GM19372 (cell line): Measurements from ENCODE around the gene FAM187B.
"Not testable (repeated sequence)": the region's sequence is repeated elsewhere in the genome, so short reads cannot be mapped to it uniquely, and the experiment has no call there.

ENCODE experiments used
- ATAC-seq: cut with Tn5 transposase; IDR thresholded peaks from one replicate; pipeline ENCODE4 v1.9.1; 2021; ENCODE audit warnings: mild to moderate bottlenecking, low read depth, moderate library complexity; ENCODE audit not compliant: unreplicated experiment

Gene FAM187B

DNA sequence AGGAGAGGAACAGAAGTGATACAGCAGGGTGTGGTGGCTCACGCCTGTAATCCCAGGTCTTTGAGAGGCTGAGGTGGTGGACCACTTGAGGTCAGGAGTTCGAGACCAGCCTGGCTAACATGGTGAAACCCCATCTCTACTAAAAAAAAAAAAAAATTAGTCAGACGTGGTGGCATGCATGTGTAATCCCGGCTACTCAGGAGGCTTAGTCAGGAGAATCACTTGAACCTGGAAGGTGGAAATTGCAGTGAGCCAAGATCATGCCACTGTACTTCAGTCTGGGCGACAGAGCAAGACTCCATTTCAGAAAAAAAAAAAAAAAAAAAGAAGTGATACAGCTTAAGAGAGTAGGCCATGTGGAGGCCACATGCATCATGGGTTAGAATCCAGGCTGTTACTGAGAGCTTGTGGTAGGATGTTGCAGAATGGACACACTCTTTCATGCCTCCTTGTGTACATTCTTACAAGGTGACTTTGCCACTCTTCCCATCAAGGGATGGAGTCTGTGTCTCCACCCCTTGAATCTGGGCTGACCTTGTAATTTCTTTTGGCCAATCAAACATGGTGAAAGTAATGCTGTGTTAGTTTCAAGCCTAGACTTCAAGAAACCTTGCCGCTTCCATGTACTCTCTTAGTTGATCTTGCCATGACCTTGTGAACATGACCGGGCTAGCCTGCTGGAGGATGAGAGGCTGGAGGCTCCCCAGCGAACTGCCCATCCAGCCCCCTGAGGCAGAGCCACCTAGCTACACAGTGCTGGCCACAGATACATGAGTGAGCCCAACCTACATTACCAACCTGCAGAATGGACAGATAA lies 12.3 kb downstream of the FAM187B start:
- no peak for ATAC-seq

- no peak for ATAC-seq
Observed at GRCh38 chr19:35214766-35215422, 13.6 kb downstream of the FAM187B start.

DNA sequence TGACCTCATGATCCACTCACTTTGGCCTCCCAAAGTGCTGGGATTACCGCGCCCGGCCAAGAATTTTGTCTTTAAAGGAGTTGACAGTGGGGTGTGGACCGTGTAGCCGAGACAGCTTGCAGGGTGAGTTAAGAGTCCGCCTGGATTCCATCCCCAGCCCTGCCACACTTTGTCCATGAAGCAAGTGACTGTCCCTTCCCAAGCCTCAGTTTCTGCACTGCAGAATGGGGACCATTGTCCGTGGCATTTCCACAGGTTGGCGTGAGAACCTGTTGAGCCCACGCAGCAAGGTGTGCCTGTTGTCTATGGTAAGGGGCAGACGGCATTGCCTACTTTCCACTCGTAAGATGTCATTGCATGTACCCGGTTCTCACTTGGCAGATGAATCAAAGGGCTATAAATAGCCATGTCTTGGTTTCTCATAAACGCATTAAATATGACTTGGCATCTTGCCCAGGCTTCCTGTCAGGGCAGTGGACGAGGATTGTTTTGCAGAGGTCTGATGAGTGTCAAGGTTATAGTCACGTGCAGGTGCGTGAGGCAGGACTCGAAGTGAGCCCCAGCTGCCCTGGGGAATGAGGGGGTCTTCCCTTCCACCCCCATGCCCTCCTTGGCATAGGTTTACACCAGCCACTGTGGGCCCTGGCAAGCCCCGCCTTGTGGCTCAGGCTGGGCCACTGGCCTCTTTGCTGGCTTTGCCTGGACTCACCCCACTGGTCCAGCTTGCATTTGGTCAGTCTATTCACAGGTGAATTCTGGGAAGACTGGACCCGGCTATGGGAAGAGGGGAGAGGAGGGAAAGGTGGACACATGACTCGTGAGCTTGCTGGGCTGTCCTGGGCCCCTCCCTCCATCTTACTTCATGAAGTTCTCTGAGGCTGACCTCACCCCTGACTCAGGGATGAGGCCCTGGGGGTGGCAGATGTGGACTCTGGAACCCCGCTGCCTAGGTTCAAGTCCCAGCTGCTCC lies 14.6 kb downstream of the FAM187B start:
- ATAC-seq: peak; percentile 60

DNA sequence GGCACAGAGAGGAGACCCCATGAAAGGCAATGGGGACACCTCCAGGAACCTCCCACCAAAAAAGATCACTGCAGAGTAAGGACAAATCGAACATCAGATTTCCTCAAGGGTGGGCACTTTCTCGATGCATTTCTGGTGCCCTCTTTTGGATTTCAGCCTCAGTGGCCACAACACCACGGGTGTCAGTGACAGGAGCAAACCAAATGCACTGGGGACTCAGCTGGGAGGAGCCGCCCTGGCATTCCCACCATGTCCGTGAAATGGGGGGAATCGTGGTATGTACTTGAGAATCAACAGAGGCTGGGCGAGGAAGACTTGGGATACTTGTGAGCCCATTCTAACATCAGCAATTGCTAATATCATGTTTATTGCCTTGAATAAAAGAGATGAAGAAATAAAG lies 16.3 kb downstream of the FAM187B start:
- ATAC-seq: no peak

DNA sequence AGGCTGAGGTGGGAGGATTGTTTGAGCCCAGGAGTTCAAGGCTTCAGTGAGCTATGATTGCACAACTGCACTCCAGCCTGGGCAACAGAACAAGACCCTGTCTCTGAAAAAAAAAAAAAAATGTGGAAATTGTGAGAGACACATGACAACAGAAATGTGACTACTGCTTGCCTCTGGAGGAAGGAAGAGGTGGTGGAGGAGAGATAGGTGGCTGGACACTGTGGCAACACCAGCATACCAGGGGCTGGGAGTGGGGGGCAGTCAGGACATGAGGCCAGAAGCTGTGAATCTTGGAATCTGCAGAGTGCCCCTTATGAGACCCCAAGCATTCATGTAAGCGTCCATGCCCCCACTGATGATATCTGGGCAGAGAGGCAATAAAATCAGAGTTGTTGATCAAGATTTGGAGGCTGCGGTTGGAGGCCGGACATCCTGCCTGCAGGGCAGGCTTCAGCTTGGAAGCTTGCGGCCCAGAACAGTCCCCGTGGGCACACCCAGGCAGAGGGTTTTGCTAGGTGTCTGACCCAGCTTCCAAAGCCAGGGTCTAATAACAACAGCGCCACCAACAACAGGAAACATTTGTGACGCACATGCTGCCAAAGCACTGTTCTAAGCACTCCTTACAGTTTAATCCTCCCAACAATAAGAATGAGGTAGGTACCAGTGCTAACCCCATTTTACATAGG lies 16.9 kb downstream of the FAM187B start:
- ATAC-seq: no peak

GRCh38 chr19:35209646-35210045 lies 18.9 kb downstream of the FAM187B start:
- no peak for ATAC-seq

GRCh38 chr19:35208121-35208520 lies 20.4 kb downstream of the FAM187B start:
- no peak for ATAC-seq

DNA sequence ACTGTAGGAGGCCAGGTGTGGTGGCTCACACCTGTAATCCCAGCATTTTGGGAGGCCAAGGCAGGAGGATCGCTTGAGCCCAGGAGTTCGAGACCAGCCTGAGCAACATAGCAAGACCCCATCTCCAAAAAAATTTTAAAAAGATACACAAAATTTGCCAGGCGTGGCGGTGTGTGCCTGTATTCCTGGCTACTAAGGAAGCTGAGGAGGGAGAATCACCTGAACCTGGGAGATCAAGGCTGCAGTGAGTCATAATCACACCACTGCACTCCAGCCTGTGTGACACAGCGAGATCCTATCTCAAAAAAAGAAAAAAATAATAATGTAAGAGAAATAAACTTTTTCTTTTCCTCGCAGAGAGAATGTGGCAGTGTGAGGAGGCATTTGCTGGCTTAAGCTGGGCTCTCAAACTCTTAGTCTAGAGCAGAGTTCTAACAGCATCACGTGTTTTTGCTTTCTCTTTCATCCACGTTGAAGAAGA lies 21.1 kb downstream of the FAM187B start:
- ATAC-seq: no peak

DNA sequence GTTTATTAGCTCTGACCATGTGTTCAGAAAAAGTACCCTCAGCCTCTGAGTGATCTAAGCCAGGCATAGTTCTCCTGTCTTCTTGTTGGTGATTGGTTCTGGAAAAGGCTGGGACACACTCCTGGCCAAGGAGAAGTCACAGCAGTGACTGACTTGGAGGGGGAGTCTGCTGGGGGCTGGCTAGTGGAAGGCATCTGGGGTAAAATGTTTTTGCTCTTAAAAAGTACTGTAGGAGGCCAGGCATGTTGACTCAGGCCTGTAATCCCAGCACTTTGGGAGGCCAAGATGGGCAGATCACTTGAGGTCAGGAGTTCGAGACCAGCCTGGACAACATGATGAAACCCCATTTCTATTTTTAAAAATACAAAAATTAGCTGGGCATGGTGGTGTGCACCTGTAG lies 21.7 kb downstream of the FAM187B start:
- ATAC-seq: no peak

- ATAC-seq: no peak
Observed at GRCh38 chr19:35206379-35206778, 22.2 kb downstream of the FAM187B start.

DNA sequence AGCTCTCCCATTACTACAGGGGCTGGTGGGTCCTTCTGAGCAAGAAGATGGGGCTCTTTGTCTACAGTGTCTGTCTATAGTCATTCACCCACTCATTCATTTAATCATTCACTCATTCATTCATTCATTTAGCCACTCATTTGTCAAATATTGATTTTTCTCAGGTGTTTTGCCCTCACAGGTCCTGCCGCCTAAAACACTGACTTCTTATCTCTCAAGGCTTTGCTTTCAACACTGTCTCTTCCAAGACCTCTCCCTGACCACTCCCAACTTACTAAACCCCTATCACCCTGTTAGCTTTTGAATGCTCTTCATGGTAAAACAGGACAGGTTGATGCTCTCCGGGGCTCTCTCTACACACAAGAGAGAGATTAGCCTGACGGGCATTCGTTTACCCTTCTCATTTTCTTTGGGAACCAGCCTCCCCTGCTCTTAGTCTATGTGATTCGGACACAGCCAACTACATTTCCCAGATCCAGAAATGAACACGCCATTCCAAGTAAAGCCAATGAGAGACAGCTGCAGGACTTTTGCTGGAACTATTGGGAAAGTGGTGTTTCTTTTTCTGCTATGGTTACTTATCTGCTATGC lies 22.7 kb downstream of the FAM187B start:
- ATAC-seq: peak; percentile 23

GRCh38 chr19:35204799-35205732 lies 23.5 kb downstream of the FAM187B start:
- ATAC-seq: peak; percentile 53

- no peak for ATAC-seq
Observed at GRCh38 chr19:35202722-35203688, 25.5 kb downstream of the FAM187B start.

GRCh38 chr19:35199481-35199880 lies 29.1 kb downstream of the FAM187B start:
- ATAC-seq: no peak

DNA sequence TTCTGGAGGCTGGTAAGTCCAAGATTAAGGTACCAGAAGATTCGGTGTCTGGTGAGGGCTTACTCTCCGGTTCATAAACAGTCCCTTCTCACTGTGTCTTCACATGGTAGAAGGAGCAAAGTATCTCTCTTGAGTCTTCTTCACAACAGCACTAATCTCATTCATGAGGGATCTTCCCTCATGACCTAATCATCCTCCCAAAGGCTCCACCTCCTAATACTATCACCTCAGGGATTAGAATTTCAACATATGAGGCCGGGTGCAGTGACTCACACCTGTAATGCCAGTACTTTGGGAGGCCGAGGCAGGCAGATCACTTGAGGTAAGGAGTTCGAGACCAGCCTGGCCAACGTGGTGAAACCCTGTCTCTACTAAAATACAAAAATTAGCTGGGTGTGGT lies 31.7 kb downstream of the FAM187B start:
- ATAC-seq: not testable (repeated sequence)

DNA sequence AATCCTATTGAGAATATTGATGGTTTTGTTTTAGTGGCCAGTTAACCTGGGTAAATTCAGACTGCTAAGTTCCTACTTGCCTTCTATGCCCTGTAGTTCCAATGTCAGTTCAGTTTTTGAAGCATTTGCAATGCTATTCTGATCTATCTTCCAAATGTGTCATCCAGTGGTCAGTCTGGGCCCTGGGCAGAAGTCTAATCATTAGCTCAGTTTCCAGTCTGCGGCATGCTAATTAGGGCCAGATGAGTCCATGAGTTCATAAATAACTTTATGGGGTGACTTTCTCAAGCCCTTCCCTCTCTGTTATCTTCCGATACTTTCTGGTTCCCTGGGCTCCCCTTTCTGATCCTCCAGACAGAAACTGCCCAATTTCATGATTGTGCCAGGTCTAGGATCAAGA lies 32.7 kb downstream of the FAM187B start:
- ATAC-seq: no peak
